Measurements from ENCODE around the gene TAGAP.
"Not testable (repeated sequence)": the region's sequence is repeated elsewhere in the genome, so short reads cannot be mapped to it uniquely, and the experiment has no call there.

The TAGAP gene

DNA sequence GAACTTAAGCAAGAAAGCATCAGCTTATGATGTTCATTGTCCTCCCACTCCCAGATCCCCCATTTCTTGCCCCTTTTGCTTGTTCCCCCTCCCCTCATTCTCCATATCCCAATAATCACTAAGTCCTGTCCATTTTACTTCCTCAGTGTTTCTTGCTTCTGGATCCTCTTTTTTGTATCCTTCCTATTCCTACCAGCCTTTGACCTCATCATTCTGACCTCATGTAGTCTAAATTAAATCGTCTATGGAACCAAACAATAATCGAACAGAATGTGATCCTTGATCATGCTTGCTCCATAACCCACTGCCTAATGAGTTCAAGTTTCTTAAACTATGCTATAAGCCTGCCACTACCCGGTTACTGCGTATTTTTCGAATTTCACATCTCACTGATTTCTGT is 39.4 kb downstream of the TAGAP start:
- no peak for DNase-seq

- no peak for DNase-seq
Measured at GRCh38 chr6:159004592-159004991, 40.2 kb downstream of the TAGAP start.

GRCh38 chr6:159002432-159003155 is 42.2 kb downstream of the TAGAP start:
- DNase-seq, result no peak

DNA sequence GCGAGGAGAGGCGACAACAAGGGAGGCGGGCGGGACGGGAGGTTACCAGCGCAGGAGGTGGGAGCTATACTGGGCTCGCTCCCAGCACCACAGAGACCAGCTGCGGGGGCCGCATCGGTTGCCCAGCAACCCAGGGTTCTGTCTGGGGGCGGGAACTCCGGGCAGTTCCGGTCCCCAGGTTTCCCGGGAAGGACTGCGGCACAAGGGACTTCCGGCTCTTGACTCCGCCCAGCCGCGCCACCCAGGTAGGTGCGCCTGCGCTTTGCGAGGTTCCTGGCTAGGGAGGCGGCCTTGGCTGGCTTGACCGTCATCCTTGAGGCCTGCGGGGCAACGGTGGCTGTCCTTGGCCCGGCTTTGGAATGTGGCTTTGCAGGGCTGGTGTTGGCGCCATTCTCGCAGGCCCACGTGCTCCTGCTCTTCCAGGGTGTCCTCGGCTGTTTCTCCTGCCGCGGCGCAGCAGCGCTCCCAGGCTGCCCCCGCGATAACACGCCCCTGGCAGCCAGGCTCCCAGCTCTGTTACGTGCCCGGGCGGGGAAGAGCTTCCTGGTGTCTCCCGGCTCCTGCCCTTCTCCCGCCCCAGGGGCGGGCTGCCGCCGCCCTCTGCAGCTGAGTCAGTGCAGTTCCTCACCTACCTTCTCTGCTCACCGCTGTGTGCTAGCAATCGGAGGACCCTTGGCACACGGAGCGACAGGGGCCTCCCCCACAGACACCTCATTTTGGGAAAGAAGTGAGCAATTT is 45.0 kb downstream of the TAGAP start, which contains the start of gene RSPH3:
TSS of gene RSPH3 (minus strand) at position 537 of the 738 bp plus-strand sequence. CDS start 652 bp downstream, outside the sequence.
- peak; percentile 80 for DNase-seq

- DNase-seq, result no peak
Measured at GRCh38 chr6:158999154-158999665, 45.6 kb downstream of the TAGAP start.

DNA sequence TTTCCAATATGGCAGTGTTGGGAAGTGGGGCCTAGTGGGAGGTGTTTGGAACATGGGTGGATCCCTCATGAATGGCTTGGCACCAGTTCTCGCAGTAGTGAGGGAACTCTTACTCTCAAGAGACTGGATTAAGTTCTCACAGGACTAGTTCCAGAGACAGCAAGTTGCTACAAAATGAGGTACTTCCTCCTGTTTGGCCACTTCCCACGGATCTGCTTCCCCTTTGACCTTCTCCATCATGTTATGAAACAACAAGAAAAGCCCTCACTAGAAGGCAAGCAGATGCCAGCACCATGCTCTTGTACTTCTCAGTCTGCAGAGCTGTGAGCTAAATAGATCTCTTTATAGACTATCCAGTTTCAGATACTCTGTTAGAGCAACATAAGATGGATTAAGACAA is 47.9 kb downstream of the TAGAP start:
- DNase-seq, result no peak

DNA sequence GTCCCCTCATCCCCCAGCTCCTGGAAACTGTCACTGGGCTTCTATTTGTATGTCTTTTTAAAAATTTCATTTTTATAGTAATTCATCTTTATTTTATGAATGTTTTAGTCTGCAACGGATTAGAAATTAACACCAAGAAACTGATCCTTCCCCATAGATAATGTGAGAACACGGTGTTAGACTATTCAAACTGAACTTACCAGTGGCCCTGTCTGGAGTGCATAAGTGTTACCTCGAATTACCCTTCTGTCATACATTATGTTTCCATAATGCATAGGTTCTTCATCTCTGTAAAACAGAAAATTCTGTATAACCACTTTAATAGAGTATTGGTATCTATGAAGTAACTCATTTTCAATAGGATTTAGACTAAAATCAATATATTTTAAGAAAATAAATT is 51.2 kb downstream of the TAGAP start:
- no peak for DNase-seq

- no peak for DNase-seq
Measured at GRCh38 chr6:158991017-158991723, 53.6 kb downstream of the TAGAP start.

- DNase-seq, result not testable (repeated sequence)
Measured at GRCh38 chr6:158989711-158990110, 55.1 kb downstream of the TAGAP start.

GRCh38 chr6:158988477-158988876 is 56.3 kb downstream of the TAGAP start:
- DNase-seq, result no peak

DNA sequence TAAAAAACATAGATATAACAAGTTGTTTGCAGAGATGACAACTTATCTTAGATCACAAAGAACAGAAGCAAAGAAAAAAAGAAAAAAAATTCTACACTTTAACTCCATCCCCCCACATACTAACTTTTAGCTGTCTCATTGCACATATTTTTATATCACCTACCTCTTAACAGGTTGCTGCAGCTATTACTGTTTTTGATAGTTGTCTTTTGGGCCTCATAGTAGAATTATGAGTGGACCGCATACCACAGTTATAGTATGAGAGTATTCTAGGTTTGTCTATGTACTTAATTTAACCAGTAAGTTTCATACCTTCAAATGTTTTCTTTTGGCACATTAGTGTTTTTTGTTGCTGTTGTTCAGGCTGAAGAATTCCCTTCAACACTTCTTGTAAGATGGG is 57.1 kb downstream of the TAGAP start:
- DNase-seq, result no peak

All from central memory CD4-positive, alpha-beta T cell (primary cell).